Activated CD4-positive, alpha-beta T cell treated with anti-CD3 and anti-CD28 coated beads, Interleukin-2, amount 50 U/mL, for 1 hour (primary cell): ENCODE measurements around the gene ZIK1.
A peak's percentile ranks its signal among the peaks of the same experiment; 100 is the strongest.

Experiments
- DNase-seq: peaks from one replicate; pipeline ENCODE4 v3.0.0-alpha.2; 2020

Gene ZIK1

GRCh38 chr19:57613941-57614743 is 30.2 kb downstream of the ZIK1 start, which contains the start of gene ZNF134:
Gene ZNF134 (plus strand): TSS chr19:57614242. CDS start chr19:57619469, 5,227 bp downstream.
- peak; percentile 89 for DNase-seq

GRCh38 chr19:57615346-57615745 is 31.4 kb downstream of the ZIK1 start:
- DNase-seq, result no peak

- no peak for DNase-seq
These were observed 36.9 kb downstream of the ZIK1 start for GRCh38 chr19:57620673-57621348.

- no peak for DNase-seq
These were observed 39.1 kb downstream of the ZIK1 start for GRCh38 chr19:57623091-57623490.

- peak; percentile 83 for DNase-seq
These were observed 49.3 kb downstream of the ZIK1 start, which contains the start of gene ZNF211 for GRCh38 chr19:57632987-57633831. Gene ZNF211 (plus strand): TSS chr19:57633168. CDS start chr19:57633347, 179 bp downstream.

- no peak for DNase-seq
These were observed 49.8 kb downstream of the ZIK1 start for GRCh38 chr19:57633832-57634131.

- DNase-seq, result no peak
These were observed 53.4 kb downstream of the ZIK1 start for GRCh38 chr19:57637379-57637778.

GRCh38 chr19:57641715-57642234 is 57.8 kb downstream of the ZIK1 start:
- no peak for DNase-seq

- DNase-seq, result no peak
These were observed 58.6 kb downstream of the ZIK1 start for GRCh38 chr19:57642396-57643046.
